Stimulated activated CD8-positive, alpha-beta memory T cell treated with anti-CD3 and anti-CD28 coated beads, Interleukin-15, amount 100 ng/mL, for 24 hours (primary cell): ENCODE results near the gene SSTR4.

Experiments
- DNase-seq: peaks from one replicate; pipeline ENCODE4 v3.0.0-alpha.2; 2020; ENCODE audit warnings: low read depth

The SSTR4 gene

DNA sequence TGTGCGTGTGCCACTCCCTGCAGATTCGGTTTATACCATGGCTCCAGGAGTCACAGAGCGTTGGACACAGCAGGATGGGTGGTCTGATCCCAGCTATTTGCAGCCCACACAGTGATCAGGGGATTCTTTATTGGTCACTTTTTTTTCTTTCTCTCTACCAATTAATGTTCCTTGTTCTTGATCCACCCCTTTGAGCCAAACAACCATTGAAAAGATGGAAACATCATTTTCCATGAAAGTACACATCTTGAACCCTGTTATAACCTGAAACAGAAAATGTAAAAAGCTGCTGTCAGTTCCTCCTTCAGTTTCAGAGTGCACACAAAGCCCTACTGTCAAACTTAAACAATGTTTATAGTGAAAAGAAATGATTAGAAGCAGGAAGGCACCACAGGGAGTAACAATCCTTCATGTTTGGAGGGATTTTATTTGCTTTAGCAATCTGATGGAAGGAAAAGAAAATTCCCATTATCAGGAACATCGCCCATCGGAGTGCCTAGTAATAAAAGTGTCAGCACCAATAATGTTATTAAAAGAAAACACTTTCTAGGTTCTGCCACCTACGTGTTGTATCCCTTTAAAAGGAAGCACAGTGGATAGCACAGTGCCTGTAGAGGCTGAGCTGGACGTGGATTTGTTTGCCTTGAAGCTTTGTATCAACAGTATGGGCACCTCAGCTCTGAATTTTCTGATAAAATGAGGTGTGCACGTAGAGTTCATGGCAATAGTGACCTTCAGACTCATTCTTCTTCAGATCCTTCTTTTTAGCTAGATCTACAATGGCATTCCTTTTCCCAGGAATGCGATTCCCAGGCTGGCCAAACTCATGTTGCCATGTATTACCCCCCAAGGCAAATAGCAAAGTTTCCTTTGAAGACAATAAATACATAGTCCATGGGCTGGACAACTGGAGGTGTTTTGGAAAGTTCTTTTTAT, 30.4 kb downstream of the SSTR4 start:
- no peak for DNase-seq

DNA sequence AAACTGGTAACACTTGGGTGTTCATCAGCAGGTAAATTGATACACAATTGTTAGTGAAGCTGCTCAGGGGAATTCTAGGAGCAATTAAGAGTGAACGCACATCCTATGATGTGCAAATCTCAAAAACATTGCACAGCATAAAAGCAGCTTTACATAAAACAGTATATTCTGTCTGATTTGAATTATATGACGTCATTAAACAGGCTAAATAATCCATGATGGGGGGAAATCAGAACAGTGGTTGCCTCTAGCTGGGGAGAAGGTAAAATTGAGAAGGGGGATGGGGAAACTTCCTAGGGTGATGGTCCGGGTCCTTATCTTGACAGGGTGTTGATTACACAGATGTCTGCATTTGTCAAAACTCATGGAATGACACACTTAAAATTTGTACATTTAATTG, 31.7 kb downstream of the SSTR4 start:
- DNase-seq: no peak

DNA sequence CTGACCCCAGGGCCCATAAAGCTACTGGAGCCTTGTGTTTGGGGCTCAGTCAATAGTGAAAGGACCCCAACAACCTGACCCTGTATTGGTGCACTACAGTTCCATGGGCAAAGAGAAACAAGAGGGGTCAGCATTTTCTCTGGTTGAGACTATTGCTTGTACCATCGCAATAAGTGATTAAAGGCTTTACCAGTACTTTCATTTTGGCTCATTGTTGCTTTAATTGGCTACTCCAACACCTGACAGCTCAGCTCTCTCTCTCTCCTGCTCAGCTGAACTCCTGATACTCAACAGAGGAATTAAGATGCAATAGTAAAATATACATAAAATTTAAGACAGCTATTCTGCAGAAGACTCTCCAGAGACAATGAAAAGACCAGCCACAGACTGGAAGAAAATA, 33.2 kb downstream of the SSTR4 start:
- DNase-seq: no peak

DNA sequence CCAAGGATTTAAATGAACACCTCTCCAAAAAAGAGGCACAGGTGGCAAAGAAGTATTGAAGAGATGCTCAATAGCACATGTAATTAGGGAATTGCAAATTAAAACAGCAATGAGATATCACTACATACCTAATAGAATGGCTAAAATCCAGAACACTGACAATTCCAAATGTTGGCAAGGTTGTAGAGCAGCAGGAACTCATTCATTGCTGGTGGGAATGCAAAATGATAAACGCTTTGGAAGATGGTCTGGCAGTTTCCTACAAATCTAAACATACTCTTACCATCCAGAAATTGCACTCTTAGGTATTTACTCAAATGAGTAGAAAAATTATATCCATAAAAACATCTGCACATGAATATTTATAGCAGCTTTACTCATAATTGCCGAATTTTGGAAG, 34.0 kb downstream of the SSTR4 start:
- no peak for DNase-seq

DNA sequence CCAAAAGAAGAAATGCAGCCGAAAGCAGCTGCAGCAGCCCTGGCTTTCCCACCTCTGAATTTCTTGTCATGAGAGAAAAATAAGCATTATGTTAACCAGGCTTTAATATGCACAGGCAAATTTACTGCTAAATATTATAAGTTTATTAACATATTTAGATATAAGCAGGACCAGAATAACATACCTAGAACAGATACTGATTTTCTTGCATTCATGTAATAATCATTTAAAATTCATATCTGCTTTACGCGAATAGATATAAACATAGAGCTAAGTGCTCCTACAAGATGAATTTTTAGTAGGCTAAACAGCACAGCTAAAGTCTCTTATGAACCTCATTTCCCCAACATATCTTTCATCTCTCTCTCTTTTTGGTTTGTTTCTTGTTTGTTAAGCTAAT, 36.3 kb downstream of the SSTR4 start:
- no peak for DNase-seq

DNA sequence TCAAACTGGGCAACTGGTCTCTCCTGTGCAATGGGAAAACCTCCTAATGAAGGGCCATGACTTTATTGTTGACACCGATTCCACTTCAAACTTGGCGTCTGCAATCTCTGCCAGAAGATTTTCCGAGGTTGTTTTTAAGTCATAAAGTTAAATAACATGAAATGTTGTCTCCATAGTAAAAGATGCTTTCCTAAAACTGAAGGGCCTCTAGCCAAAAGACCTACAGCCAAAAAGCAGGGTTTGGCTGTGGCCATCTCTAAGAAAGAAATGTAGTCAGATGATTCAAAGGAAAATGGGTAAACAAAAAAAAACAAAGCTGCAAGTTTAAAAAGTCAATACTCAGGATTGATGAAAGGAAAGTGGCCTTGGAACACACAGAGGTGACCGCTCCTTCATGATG, 36.9 kb downstream of the SSTR4 start:
- no peak for DNase-seq

DNA sequence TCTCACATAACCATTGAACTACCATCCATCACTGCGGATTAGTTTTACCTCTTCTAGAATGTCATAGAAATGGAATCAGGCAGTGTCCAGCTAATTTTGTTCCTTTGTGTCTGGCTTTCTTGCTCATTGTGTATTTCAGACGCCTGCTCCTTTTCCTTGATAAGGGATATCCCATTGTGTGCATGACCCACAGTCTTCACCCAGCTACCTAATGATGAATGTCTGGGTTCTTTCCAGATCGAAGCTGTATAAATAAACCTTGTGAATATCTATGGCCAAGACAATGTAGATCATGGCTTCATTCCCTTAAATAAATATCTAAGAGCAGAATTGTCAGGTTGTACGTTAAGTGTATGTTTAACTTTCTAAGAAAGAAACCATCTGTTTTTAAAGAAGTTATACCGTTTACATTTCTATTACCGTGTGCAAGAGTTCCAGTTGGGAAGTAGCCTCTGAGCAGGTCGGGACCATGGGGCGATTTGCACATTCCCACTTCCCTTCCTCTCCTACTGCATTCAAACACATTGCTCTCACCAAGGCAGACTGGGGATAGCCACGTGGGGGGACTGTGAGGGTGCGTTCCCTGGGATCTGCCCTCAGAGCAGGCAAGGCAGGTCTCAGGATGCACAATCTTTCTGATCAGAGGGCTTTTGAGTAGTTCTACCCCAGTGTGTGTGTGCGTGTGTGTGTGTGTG, 37.9 kb downstream of the SSTR4 start:
- DNase-seq: no peak

DNA sequence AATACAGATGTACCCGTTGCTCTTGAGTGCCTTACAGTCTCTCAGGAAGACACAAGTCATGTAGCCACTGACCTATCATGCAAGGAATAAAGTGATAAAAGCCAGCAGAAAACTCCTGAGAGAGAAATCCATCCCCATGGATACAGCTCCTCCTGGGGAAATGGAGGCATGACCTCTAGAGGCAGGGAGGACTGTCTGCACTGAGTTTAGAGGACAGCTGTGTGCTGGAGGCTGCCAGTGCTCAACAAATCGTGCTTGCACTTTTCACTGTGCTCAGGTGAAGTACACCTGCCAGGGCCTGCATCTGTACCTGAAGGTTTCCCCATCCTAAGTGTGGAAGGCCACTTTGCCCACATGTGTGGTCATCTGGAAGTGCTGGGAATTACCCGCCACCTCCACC, 38.9 kb downstream of the SSTR4 start:
- DNase-seq: no peak

DNA sequence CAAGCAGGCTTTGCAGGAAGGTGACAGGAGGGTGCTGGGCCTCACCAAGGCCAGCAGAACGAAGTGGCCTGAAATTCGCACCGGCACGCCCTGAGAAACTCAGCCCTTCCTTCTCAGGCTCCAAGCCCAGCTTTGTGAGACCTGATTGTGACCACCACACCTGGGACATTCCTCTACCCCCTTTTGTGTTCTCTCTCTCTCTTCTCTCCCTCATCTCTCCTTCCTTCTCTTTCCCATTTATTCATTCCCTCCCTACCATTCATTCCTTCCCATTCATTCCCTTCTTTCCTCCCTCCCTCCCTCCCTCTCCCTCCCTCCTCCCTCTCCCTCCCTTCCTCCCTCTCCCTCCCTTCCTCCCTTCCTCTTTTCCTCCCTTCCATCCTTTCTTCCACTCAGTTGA, 42.2 kb downstream of the SSTR4 start:
- no peak for DNase-seq

DNA sequence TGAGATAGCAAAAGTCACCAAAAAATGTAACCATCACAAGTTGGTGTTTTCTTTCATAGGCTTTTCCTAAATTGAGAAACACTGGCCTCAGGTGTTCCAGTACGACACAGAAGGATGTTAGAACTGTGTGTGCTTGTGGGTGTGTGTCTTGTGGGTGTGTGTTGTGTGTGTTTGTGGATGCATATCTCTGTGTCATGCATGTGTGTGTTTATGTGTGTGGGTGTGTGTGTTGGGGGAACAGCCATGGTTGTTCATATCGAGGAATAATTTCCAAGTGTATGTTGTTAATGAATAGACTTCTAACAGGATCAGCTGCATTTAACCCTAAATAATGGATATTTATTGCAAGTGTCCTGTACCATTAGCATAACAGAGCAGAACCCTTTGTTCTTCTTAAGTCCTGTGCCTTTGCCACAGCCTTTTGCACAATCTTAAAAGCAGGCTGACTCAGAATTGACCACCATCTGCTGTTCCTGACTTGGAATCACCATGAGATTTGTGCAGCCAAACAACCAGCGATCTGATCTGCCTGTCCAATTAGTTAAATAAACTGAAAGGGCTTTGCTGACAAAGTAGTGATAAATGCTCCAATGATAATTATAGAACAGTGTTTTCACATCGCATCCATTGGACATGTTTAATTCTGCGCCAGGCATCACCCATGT, 43.4 kb downstream of the SSTR4 start:
- no peak for DNase-seq

DNA sequence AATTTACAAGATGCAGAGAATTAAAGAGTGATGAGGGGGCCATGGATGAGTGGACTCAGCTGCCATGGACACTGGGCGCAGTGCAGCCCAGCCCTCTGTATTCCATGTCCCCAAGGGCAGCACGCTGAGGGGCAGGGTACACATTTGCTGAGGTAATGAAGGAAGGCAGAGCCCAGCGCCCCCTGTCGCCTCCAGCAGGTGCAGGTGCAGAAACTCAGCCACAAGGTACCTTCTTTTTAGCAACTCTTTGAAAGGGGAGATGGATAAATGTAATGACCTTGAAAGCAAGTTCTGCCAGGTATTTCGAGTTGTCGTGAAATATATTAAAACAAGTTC, 43.9 kb downstream of the SSTR4 start:
- DNase-seq: no peak

DNA sequence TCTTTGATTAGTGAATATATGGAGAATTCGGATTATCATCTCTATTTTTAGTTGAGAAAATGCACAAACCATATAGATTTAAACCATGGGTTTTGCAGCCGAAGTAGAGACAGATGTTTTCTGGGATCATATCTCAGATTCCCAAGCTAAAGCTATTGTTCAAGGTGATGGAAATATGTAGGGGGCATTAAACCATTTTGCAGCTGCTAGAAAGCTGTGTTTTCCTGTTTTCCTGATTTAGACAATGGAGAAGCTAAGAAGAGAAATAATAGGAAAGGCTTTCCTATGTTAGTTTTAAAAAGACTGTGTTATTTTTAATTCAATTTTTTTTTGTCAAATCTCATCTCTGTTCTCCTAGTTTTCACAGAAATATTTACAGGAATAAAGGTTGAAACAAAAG, 44.8 kb downstream of the SSTR4 start:
- no peak for DNase-seq

DNA sequence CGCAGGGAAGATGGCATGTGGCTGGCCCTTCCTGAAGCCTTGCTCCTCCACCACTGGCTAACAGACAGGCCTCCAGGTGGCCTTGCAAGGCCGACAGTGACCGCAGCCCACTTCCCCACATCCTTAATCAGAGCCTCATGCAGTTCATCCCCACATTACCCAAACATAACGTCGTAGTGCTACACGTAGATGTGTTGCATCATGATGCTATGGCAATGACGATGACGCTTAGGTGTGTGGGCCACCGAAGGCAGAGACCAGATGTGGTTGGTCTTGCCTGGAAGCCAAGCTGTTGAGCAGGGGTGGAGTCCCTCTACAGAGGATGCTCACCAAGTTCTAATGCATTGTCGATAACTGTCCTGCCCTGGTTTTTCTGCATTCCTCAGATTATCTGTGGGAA, 45.4 kb downstream of the SSTR4 start:
- no peak for DNase-seq

DNA sequence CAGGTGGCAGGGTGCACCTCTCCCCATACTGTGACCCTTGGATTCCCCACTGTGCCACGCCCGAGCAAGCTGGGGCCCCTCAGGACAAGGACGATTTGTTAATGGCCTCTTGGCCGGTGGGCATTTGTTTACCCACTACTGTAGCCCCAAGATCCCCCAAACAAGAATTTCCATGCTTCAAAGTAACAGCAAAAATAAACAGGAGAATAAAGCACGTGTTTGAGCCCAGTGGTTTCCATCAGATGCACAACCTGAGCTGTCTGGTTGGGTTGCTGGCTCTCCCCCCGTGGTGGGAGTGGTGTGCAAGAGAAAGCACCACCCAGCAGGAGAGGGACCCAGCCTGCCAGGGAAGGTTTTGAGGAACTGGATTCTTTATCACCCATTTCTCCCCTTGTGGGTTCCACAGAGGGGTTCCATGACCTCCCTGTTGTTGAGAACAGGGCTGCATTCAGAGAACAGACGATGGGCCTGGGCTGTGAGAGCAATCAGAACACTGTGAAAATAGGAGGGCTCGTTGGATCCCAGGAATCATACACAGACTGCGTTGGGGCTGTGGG, 46.2 kb downstream of the SSTR4 start:
- no peak for DNase-seq

DNA sequence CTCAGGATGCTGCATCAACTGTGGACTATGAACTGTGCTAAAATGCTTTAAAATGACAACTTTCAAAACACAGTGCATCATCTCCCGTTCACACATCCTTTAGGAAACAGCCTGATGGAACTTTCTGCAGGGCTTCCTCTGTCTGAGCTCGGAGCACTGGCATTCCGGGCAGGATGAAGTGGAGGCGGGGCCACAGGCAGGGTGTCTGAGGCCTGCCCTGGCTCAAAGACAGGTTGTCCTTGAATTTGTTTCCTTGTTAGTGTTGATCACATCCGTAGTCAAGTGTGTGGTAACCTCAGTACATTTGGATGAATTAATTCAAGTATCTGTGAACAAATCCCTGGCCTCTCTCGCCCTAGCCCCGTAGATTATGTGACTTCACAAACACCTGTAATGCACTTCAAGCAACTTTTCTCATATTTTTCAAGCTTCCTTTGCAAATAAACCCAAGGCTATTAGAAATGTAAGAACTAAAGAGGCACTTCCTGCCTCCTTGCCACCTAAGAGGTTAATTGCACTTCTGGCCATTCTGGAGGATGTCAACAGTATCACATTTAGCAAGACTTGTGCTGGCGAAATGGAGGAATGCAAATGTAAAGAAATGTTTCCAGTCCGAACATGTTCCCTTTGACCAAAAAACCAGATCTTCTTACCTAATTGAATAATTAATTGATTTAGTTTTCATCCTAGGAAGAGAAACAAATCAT, 47.9 kb downstream of the SSTR4 start:
- DNase-seq: no peak

DNA sequence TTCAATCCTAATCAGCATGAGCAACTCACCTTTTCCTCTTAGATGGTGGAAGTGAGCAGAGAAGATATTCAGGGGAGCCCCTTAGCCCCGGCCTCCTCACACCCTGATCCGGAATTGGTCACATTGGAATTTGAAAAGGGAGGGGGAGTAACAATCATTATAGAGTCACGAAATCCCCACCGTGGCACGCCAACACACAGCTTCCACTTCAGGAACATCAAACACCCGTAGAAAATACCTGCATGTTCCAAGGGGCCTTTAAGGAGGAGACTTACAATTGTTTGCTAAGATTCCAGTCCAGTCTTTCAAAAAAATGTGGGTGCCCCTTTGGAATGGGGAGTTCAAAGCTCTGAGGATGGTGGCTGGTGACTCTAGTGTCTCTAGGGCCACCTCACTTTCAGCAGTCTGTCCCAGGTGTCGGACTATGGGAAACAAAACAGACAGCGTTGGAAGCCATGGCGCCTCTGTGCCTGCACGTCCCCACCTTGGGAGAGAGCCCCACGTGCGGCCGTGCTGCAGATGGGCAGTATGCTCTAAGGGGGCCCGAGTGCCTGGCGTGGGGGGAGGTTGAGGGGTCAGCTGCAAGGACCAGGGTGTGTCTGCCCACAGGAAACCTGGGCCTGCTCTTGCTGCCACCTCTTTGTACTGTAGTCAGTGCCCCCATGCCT, 48.6 kb downstream of the SSTR4 start:
- no peak for DNase-seq

DNA sequence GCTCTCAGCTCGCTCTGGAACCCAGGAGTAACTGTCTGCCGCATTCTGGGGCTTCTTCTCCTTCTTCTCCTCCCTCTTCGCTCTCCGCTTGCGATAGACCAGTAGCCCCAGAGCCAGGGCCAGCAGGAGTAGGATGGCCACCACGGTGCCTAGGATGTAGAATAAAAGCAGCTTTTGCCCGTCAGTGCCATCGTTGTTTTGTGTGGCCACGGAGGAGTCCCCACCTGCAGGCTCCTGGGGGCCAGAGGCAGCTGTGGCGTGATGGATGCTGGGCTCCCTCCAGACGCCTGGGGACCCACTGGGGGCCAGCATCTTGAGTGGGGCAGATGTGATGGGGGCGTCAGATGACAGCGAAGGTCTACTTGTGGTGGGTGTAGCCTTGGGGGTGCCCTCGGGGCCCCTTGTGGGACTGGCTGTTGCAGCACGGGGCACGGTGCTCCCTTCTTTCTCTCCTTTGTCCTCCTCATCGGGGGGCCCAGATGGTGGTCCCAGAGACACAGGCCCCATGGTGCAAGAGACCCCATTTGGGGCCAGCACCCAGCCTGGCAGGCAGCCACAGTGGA, 49.3 kb downstream of the SSTR4 start:
- DNase-seq: no peak

DNA sequence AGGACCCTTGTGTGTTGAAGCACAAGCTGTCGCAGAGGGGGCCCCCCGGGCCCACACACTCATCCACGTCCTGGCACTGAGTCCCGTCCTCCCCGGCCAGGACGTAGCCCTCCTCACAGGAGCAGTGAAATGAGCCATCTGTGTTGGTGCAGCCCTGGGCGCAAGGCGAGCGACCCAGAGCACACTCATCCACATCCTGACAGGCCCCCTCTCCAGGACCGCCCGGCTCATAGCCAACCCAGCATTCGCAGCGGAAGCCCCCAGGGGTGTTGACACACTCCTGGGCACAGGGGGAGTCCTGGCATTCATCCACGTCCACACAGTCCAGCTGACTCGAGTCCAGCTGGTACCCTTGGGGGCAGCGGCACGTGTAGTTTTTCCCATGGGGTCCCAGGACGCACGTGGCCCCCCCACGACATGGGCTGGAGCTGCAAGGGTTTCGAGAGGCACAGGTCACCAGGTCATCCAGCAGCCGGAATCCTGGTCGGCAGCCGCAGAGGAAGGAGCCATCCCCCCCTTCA, 49.8 kb downstream of the SSTR4 start:
- DNase-seq: no peak

DNA sequence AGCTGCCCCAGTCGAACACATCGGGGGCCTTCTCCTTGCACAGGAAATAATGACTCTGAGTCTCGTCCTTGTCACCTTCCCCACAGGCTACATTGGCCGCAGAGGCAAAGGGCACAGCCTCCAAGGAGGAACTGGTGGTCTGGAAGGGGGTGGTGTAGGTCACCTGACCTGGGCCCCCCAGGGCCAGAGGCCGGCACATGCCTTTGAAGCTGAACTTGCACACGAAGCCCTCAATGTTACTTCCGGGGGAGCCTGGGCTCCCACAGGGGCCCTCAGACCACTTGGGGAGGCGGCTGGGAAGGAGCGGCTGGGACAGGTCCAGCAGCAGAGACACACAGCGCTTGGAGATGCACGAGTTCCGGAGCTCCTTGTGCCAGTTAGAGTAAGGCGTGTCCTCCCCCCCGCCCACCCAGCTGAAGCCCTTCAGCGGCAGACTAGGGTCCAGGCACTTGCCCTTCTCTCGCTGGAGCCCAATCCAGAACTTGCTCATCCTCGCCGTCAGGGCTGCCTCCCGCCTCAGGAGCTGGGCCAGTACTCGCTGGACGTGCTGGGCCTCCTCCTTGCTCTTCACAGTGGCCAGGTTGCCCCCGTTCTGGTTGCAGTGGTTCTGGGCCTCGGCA, 50.4 kb downstream of the SSTR4 start:
- DNase-seq: no peak

DNA sequence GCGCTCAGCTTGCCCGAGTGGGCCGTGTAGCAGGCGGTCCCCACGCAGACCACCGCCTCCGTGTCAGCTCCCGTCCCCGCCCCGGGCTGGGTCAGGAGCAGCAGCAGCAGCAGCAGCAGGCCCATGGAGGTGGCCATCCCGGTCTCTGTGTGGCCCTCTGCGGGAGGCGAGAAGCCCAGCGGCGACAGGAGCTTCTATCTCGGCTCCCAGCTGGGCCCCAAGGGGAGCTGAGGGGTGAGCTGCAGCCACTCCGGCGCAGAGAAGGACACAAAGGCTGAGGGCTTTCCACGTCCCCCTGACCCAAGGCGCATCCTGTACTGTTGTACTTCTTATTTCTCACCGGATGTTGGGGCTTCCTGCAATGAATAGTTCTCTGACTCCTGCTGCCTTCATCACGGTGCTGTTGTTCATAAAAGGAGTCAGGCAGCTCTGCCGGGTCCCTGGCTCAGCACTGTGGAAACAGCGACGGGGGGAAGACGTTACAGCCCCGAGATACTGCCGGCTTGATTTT, 51.0 kb downstream of the SSTR4 start, which contains the start of gene CD93:
Gene CD93, minus strand, starts transcription at position 269 of the 511 bp plus-strand sequence. Its CDS starts 132 bp downstream, at position 137.
- DNase-seq: no peak
